Right renal cortex interstitium (tissue), 3 donors: ENCODE data around the gene ADGRB3. TPM values are rescaled to one million over a fixed set of nuclear protein-coding genes. Genes with fewer than 3 reads are reported as not detected.
"Not testable (repeated sequence)": the region's sequence is repeated elsewhere in the genome, so short reads cannot be mapped to it uniquely, and the experiment has no call there.

Experiments used
- DNase-seq, 3 donors: peaks; one replicate each; pipeline ENCODE4 v3.0.0-alpha.2; 2013; ENCODE audit warnings: low read depth in 3 of 3, low spot score in 2 of 3
- polyA plus RNA-seq, 3 donors: library from polyadenylated mRNA; unstranded; fragments of 120-200 nt; gene quantifications; one replicate each; pipeline ENCODE4 v1.2.1, GENCODE V29; 2013; ENCODE audit not compliant: insufficient read length in 3 of 3

The ADGRB3 gene
- polyA plus RNA-seq, 3 donors: 4.6 to 5.2 (median 5.1) TPM

- no peak for DNase-seq
Measured at GRCh38 chr6:69386426-69386825, 751.3 kb downstream of the ADGRB3 start.

GRCh38 chr6:69390125-69390524, 755.0 kb downstream of the ADGRB3 start:
- DNase-seq: no peak

- DNase-seq: no peak
Measured at GRCh38 chr6:69391106-69391505, 756.0 kb downstream of the ADGRB3 start.

- no peak for DNase-seq
Measured at GRCh38 chr6:69392745-69393144, 757.7 kb downstream of the ADGRB3 start.

- DNase-seq: no peak
Measured at GRCh38 chr6:69398311-69398710, 763.2 kb downstream of the ADGRB3 start.

GRCh38 chr6:69398729-69399128, 763.6 kb downstream of the ADGRB3 start:
- no peak for DNase-seq

GRCh38 chr6:69408886-69409285, 773.8 kb downstream of the ADGRB3 start:
- DNase-seq: no peak

GRCh38 chr6:69416776-69417175, 781.7 kb downstream of the ADGRB3 start:
- no peak for DNase-seq

GRCh38 chr6:69421269-69421668, 786.2 kb downstream of the ADGRB3 start:
- DNase-seq: no peak

- no peak for DNase-seq
Measured at GRCh38 chr6:69422020-69422419, 786.9 kb downstream of the ADGRB3 start.

GRCh38 chr6:69422475-69422874, 787.4 kb downstream of the ADGRB3 start:
- no peak for DNase-seq

- DNase-seq: no peak
Measured at GRCh38 chr6:69423785-69424184, 788.7 kb downstream of the ADGRB3 start.

- no peak for DNase-seq
Measured at GRCh38 chr6:69424581-69424980, 789.5 kb downstream of the ADGRB3 start.

GRCh38 chr6:69427882-69428281, 792.8 kb downstream of the ADGRB3 start:
- no peak for DNase-seq

- not testable (repeated sequence) for DNase-seq
Measured at GRCh38 chr6:69432168-69432567, 797.1 kb downstream of the ADGRB3 start.

- DNase-seq: not testable (repeated sequence)
Measured at GRCh38 chr6:69433116-69433515, 798.0 kb downstream of the ADGRB3 start.

- DNase-seq: no peak
Measured at GRCh38 chr6:69438113-69438512, 803.0 kb downstream of the ADGRB3 start.
